IMR-90 (cell line): ENCODE results near the gene EGR2. TPM values are rescaled to one million over a fixed set of nuclear protein-coding genes. Genes with fewer than 3 reads are reported as not detected.

Experiments used
- ATAC-seq: fragments of 200-7000 bp; cut with Tn5 transposase; 2 replicates; pipeline ENCODE4 v1.9.1; 2020; ENCODE audit warnings: low read depth, mild to moderate bottlenecking, moderate library complexity
- BruUV-seq: library from RNA; stranded (reverse); fragments of 400-500 nt; replicated peaks from 2 replicates; lab custom pipeline; 2021; lab: Mats Ljungman, UMichigan
- CTCF ChIA-PET: fragments of 300-600 bp; formaldehyde crosslinking; extraction: SDS; loops from one replicate; lab custom pipeline; 2021; ENCODE audit warnings: antibody characterized with exemption; lab: Yijun Ruan, JAX
- POLR2A ChIA-PET: fragments of 300-600 bp; sonication (Branson Sonifier 250); formaldehyde crosslinking; loops from one replicate; lab custom pipeline; 2022; ENCODE audit warnings: antibody characterized with exemption; ENCODE audit not compliant: unreplicated experiment; lab: Charles Lee
- DNase-seq: peaks from one replicate; pipeline ENCODE4 v3.0.0; 2013
- H2AFZ ChIP-seq: replicated peaks from 2 replicates; pipeline ENCODE3; 2013; ENCODE audit warnings: low read length, mild to moderate bottlenecking; ENCODE audit not compliant: poor library complexity
- H2AK5ac ChIP-seq: 2 replicates; pipeline ENCODE4 v1.6.1; 2013; ENCODE audit warnings: low read depth, low read length, inconsistent platforms
- H2AK9ac ChIP-seq: replicated peaks from 2 replicates; pipeline ENCODE3; 2013; ENCODE audit warnings: mild to moderate bottlenecking, low read depth, low read length, moderate library complexity; ENCODE audit not compliant: poor library complexity
- H2BK120ac ChIP-seq: 2 replicates; pipeline ENCODE4 v1.6.1; 2013; ENCODE audit warnings: low read depth, low read length, inconsistent platforms
- H2BK15ac ChIP-seq: 3 replicates; pipeline ENCODE4 v1.6.1; 2013; ENCODE audit warnings: low read depth, low read length, inconsistent platforms
- H2BK20ac ChIP-seq: 2 replicates; pipeline ENCODE4 v1.6.1; 2013; ENCODE audit warnings: low read depth, mild to moderate bottlenecking, inconsistent platforms, low read length, moderate library complexity
- H2BK5ac ChIP-seq: 2 replicates; pipeline ENCODE4 v1.6.1; 2013; ENCODE audit warnings: mild to moderate bottlenecking, low read depth, low read length, inconsistent platforms; ENCODE audit not compliant: poor library complexity, severe bottlenecking
- H3K14ac ChIP-seq: replicated peaks from 2 replicates; pipeline ENCODE4 v1.6.1; 2013; ENCODE audit warnings: low read depth, low read length, inconsistent platforms
- H3K18ac ChIP-seq: 2 replicates; pipeline ENCODE4 v1.6.1; 2013; ENCODE audit warnings: low read depth, low read length, control low read depth
- H3K23ac ChIP-seq: 2 replicates; pipeline ENCODE4 v1.6.1; 2013; ENCODE audit warnings: low read depth, low read length, inconsistent platforms
- H3K27ac ChIP-seq: 2 replicates; pipeline ENCODE4 v1.5.1; 2013; ENCODE audit warnings: mild to moderate bottlenecking, control low read depth, low read length; ENCODE audit not compliant: insufficient read depth
- H3K27me3 ChIP-seq: 2 replicates; pipeline ENCODE4 v1.6.1; 2013; ENCODE audit warnings: low read length; ENCODE audit not compliant: control insufficient read depth, insufficient read depth
- H3K36me3 ChIP-seq: 2 replicates; pipeline ENCODE4 v1.6.1; 2013; ENCODE audit warnings: low read length, mixed read lengths; ENCODE audit not compliant: control insufficient read depth, insufficient read depth
- H3K4ac ChIP-seq: 2 replicates; pipeline ENCODE4 v1.6.1; 2013; ENCODE audit warnings: low read depth, low read length, inconsistent platforms
- H3K4me1 ChIP-seq: 2 replicates; pipeline ENCODE4 v1.6.1; 2013; ENCODE audit warnings: low read length, mixed read lengths; ENCODE audit not compliant: control insufficient read depth, insufficient read depth
- H3K4me2 ChIP-seq: 2 replicates; pipeline ENCODE4 v1.6.1; 2013; ENCODE audit warnings: low read depth, mild to moderate bottlenecking, control low read depth, low read length, moderate library complexity
- H3K4me3 ChIP-seq: 2 replicates; pipeline ENCODE4 v1.5.1; 2013; ENCODE audit warnings: low read depth, mild to moderate bottlenecking, control low read depth, low read length, moderate library complexity; ENCODE audit not compliant: insufficient read depth
- H3K56ac ChIP-seq: 2 replicates; pipeline ENCODE4 v1.6.1; 2013; ENCODE audit warnings: low read length, inconsistent platforms; ENCODE audit not compliant: insufficient read depth; ENCODE audit errors: extremely low read depth
- H3K79me1 ChIP-seq, 2 experiments: 2 replicates each; pipeline ENCODE4 v1.6.1; 2013; ENCODE audit warnings: low read length in 2 of 2, inconsistent platforms in 1 of 2, low read depth in 1 of 2
- H3K9ac ChIP-seq: 2 replicates; pipeline ENCODE4 v1.6.1; 2013; ENCODE audit warnings: low read depth, low read length, control low read depth
- H3K9me1 ChIP-seq: 2 replicates; pipeline ENCODE4 v1.6.1; 2013; ENCODE audit warnings: low read length, inconsistent platforms; ENCODE audit not compliant: insufficient read depth
- H3K9me3 ChIP-seq: 2 replicates; pipeline ENCODE4 v1.6.1; 2013; ENCODE audit warnings: low read length; ENCODE audit not compliant: control insufficient read depth, insufficient read depth
- H4K20me1 ChIP-seq: 2 replicates; pipeline ENCODE4 v1.6.1; 2013; ENCODE audit warnings: low read length, inconsistent platforms; ENCODE audit not compliant: insufficient read depth
- H4K5ac ChIP-seq: 2 replicates; pipeline ENCODE4 v1.6.1; 2013; ENCODE audit warnings: mild to moderate bottlenecking, low read depth, low read length, control low read depth
- H4K8ac ChIP-seq, 2 experiments: 2 replicates each; pipeline ENCODE4 v1.6.1; 2013; ENCODE audit warnings: low read depth in 2 of 2, low read length in 2 of 2, control low read depth in 1 of 2, inconsistent platforms in 1 of 2
- H4K91ac ChIP-seq: 2 replicates; pipeline ENCODE4 v1.6.1; 2013; ENCODE audit warnings: low read depth, low read length, inconsistent platforms; ENCODE audit not compliant: insufficient read depth
- POLR2A ChIP-seq: IDR thresholded peaks from 2 replicates; pipeline ENCODE4 v1.6.1; 2012; ENCODE audit warnings: mild to moderate bottlenecking, low read depth, low read length
- SMC3 ChIP-seq: fragments of 150-350 bp; IDR thresholded peaks from 2 replicates; pipeline ENCODE4 v1.6.1; 2016; ENCODE audit warnings: low read depth, mild to moderate bottlenecking, antibody characterized with exemption, low read length, moderate library complexity
- WGBS, 2 experiments: methylation state at CpG; one replicate each; pipeline versions ENCODE4 v1.1.5 to v1.1.7; 2013; ENCODE audit warnings: missing lambda C conversion rate in 2 of 2; ENCODE audit not compliant: insufficient read length in 1 of 2; ENCODE audit errors: extremely low coverage in 2 of 2; 5-methylcytosine and 5-hydroxymethylcytosine counted together
- dilution Hi-C: fragments of 300-500 bp; cut with HindIII; formaldehyde crosslinking; loops from one replicate; pipeline ENCODE4 v1.14.3; 2018; ENCODE audit warnings: low sequenced_read_pairs; ENCODE audit not compliant: unreplicated experiment
- in situ Hi-C: fragments of 300-500 bp; cut with MboI; formaldehyde crosslinking; loops from 3 replicates; pipeline ENCODE4 v1.14.3; 2019; ENCODE audit warnings: low sequenced_read_pairs, inconsistent platforms, mixed read lengths
- intact Hi-C: fragments of 100-400 bp; cut with micrococcal nuclease; formaldehyde crosslinking; loops from 2 replicates; pipeline ENCODE4 v1.10.0; 2022
- polyA plus RNA-seq, 3 experiments: library from polyadenylated mRNA; depleted of rRNA; stranded (reverse); fragments of >200 nt; gene quantifications; 2 replicates each; pipeline ENCODE4 v1.2.3, GENCODE V29; 2012; ENCODE audit warnings: low replicate concordance in 1 of 3
- total RNA-seq: library from RNA; depleted of rRNA; stranded (reverse); fragments of >200 nt; gene quantifications from 2 replicates; pipeline ENCODE4 v1.2.3, GENCODE V29; 2012

The EGR2 gene
- total and polyA plus RNA-seq, 2 of the 4 experiments (the other 2 are of a cell fraction), result 0.36 to 1.2 TPM

DNA sequence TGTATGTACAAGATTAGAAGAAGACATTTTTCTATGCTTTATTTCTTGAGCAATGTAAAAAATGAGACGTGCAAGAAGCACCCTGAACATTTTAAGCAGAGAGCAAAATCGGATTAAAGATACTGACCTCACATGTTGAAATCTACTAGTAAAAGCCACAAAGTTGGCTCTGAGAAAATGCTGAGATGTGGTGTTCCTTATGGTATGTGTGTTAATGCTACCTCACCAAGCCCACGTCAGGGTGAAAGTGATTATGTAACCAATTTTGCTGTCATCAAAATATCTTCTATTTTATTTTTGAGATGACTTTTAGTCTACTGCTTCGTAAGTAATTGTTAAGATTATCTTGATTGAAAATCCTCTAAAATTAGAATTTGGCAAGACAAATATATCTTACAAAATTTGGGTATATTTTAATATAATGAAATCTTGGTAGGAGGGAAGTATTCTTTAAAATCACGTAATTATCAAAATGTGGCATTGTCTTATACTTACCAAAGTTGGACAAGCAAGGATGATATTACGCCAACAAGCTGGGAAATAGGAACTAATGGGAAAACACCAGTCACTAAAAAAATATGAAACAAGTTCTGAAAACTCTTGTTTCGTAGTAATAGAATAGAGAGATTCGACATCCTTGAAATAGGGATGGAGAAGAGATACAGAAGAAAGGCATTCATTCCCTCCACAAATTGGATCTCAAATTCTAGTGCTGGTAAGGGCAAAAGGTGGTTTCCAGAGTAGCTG, 5.8 kb downstream of the EGR2 start:
- CTCF ChIA-PET, result no interaction called here

More for the DNA sequence above, 5.8 kb downstream of the EGR2 start:
- in situ Hi-C loops, result loop anchor here (5.0 to 25.0 kb wide), 4 partner anchors 198 to 773 kb away; partner anchors contain the start of gene RTKN2
- Histone ChIP-seq H3K9me3 (no peaks in the 10 kb centered on the region), H3K56ac (no peak overlapping the region), H2AK5ac (no peak overlapping the region), H4K8ac (no peak overlapping the region), H3K79me1 (peaks cover 12 to 19% of the 10 kb centered on the region in 2 experiments), H2BK15ac (no peak overlapping the region), H2BK120ac (no peak overlapping the region), H4K20me1 (peaks cover 24% of the 10 kb centered on the region), H4K91ac (no peak overlapping the region), H3K23ac (no peak overlapping the region), H3K4ac (no peak overlapping the region), H3K36me3 (no peaks in the 10 kb centered on the region), H3K14ac (no peak overlapping the region), H3K9me1 (no peaks in the 10 kb centered on the region), H3K27ac (no peak overlapping the region), H3K27me3 (peaks cover 16% of the 10 kb centered on the region), H3K4me2 (no peak overlapping the region), H2BK20ac (no peak overlapping the region), H3K4me3 (no peak overlapping the region), H3K18ac (no peak overlapping the region), H2AK9ac (no peak overlapping the region), H3K4me1 (0 out of 2 replicates have a peak, but pooled peaks cover 3% of the 10 kb centered on the region), H2BK5ac (no peak overlapping the region), H4K5ac (no peak overlapping the region), H3K9ac (no peak overlapping the region), H2AFZ (no peak overlapping the region)
- TF ChIP-seq POLR2A (peak; percentile 9; the same call in 1 of the 2 replicates), SMC3 (no peak)
- intact Hi-C loops, result loop anchor here (5.0 kb wide), 1 partner anchor 337 kb away; no protein-coding TSS in a partner anchor
- POLR2A ChIA-PET, result no interaction called here
- WGBS, 2 experiments, result no CpG with 5 or more reads among the region's 8 CpGs
- BruUV-seq, result no TSS peak
- DNase-seq (no peak), ATAC-seq (no peak)
- dilution Hi-C loops, result no loop called here
